D721Med (cell line): ENCODE measurements around the gene AKR7A2.

ENCODE experiments used
- DNase-seq: peaks from one replicate; pipeline ENCODE4 v3.0.0; 2011; ENCODE audit warnings: low spot score; ENCODE audit not compliant: insufficient read length
- FAIRE-seq: peaks from 2 replicates; lab custom pipeline; 2011; peaks lifted over from hg19 to GRCh38; lab: Jason Lieb, UNC
- CTCF ChIP-seq: IDR thresholded peaks from 2 replicates; pipeline ENCODE4 v1.5.1; 2012; ENCODE audit warnings: mild to moderate bottlenecking, control low read depth; ENCODE audit not compliant: insufficient read depth; ENCODE audit errors: missing control alignments

The AKR7A2 gene

DNA sequence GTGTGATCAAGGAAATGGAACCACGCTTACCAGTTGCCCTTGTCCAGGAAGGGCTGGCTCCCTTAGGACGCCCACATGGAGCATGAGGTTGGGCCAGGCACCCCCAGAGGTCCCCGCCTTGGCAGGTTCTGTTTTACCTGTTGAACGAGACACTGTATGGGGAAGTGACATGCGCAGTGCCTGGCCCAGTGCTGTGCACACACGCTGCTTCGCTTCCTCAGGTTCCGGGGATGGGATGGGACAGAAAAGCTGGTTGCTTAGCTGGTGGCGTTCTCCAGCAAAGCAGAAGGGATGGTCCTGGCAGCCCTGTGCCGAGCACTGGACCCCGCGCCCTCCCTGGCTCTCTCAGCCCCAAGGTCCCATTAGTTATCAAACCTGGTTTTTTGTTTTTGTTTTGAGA, 20.9 kb upstream of the AKR7A2 start:
- FAIRE-seq (no peak), DNase-seq (no peak)
- no peak for TF ChIP-seq CTCF

DNA sequence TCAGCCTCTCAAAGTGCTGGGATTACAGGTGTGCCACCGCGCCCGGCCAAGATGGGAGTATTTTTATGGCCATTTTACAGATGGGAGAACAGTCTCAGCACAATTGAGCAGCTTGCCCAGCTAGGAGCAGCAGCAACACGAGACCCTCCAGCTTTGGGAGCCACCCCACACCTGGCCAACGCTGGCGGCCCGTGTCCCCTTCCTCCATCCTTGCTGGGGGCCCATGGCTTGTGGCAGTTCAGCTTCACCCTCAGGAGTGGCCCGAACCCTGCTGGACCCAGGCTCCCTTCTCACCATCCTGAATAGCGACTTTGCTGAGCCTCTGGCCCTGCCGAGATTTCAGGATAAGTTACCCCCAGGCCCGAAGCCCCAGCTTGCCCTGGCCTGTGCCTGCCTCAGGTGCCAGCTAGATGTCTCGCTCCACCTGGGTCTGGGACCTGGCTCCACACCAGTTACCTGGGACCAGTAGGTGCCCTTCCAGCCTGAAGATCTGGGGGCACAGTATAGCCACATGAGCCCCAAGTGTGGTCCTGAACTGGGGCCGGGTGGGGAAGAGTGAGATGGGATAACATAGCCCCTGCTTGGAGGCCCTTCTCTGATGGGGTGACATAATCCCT, 19.4 kb upstream of the AKR7A2 start:
- TF ChIP-seq CTCF = no peak

GRCh38 chr1:19330449-19331135, 18.6 kb upstream of the AKR7A2 start:
- FAIRE-seq = no peak
- DNase-seq = no peak
- no peak for TF ChIP-seq CTCF

More for the DNA sequence above, 19.4 kb upstream of the AKR7A2 start:
- FAIRE-seq = no peak
- no peak for DNase-seq

- FAIRE-seq = no peak
- no peak for TF ChIP-seq CTCF
- DNase-seq = no peak
Measured at GRCh38 chr1:19329611-19330010, 17.7 kb upstream of the AKR7A2 start.

DNA sequence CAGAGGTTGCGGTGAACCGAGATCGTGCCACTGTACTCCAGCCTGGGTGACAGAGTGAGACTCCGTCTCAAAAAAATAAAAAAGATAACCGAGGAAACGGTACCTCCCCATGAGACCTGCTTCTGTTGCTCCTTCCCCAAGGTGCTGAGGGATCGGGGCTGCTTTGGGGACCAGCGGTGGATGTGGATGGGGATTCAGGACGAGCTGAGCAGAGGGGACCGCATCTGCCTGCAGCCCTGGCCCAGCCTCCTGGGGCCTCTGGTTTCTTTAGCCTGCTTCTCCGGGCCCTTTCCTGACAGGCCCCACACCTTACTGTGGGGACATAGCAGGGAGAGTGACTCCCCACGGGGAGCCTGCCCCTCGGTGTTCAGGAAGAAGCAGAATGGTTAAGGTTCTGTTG, 17.2 kb upstream of the AKR7A2 start:
- FAIRE-seq (no peak), DNase-seq (no peak)
- TF ChIP-seq CTCF = no peak

DNA sequence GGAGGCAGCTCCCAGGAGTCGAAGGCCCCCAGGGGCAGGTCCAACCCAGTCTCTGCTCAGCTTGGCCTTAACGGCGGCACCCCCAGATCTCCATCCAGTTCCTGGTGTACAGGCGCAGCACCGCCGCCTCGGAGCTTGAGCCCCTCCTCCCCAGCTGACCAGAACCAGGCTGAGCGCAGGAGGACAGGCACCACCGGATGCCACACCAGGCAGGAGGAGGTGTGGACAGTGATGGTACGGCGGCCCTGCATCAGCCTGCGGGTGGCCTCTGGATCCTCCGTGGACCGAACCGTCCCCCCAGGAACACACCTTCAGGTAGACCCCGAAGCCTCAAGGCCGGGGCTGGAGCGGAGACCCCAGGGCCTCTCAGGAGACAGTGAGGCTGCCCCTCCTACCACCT, 16.5 kb upstream of the AKR7A2 start:
- no peak for TF ChIP-seq CTCF
- DNase-seq (no peak), FAIRE-seq (no peak)

- DNase-seq (no peak), FAIRE-seq (no peak)
- no peak for TF ChIP-seq CTCF
Measured at GRCh38 chr1:19327736-19328135, 15.8 kb upstream of the AKR7A2 start.
